Fibroblast of villous mesenchyme (primary cell): ENCODE measurements around the gene CENPH. TPM values are rescaled to one million over a fixed set of nuclear protein-coding genes. Genes with fewer than 3 reads are reported as not detected.
"Not testable (repeated sequence)": the region's sequence is repeated elsewhere in the genome, so short reads cannot be mapped to it uniquely, and the experiment has no call there.

Experiments used
- DNase-seq: peaks from one replicate; pipeline ENCODE4 v3.0.0-alpha.2; 2010; ENCODE audit warnings: low read depth
- H3K4me3 ChIP-seq: 2 replicates; pipeline ENCODE4 v1.5.1; 2011; ENCODE audit warnings: low read depth, mild to moderate bottlenecking, low read length
- CTCF ChIP-seq: IDR thresholded peaks from 2 replicates; pipeline ENCODE4 v1.5.1; 2012; ENCODE audit warnings: low read depth, mild to moderate bottlenecking, low read length; ENCODE audit not compliant: insufficient read depth
- small RNA-seq: library from RNA; depleted of rRNA; stranded (forward); fragments of <200 nt; gene quantifications from one replicate; pipeline ENCODE3, GENCODE V24; 2012
- total RNA-seq: library from RNA; depleted of rRNA; stranded (reverse); fragments of >200 nt; gene quantifications from 2 replicates; pipeline ENCODE4 v1.2.3, GENCODE V29; 2012

The CENPH gene
- total RNA-seq, 1 donor, result 12.1 TPM

- H3K4me3 ChIP-seq, result no peak overlapping the region
- no peak for TF ChIP-seq CTCF
- DNase-seq, result no peak
Measured at GRCh38 chr5:69250593-69250992, 61.2 kb downstream of the CENPH start.

DNA sequence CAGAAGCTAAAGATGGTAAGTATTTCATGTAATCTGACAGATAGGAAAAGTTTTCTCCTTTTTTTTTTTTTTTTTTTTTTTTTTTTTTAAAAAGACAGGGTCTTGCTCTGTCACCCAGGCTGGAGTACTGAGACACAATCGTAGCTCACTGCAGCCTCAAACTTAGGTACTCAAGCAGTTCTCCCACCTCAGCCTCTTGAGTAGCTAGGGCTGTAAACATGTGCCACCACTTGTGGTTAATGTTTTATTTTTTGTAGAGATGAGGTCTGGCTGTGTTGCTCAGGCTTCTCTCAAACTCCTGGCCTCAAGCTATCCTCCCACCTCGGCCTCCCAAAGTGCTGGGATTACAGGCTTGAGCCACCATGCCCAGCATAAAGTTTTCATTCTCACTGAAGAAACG, 63.1 kb downstream of the CENPH start:
- DNase-seq, result no peak
- no peak for TF ChIP-seq CTCF
- H3K4me3 ChIP-seq, result no peak overlapping the region

- DNase-seq, H3K4me3 ChIP-seq: not testable (repeated sequence)
Measured at GRCh38 chr5:69255940-69256339, 66.6 kb downstream of the CENPH start.

GRCh38 chr5:69257577-69257976, 68.2 kb downstream of the CENPH start:
- TF ChIP-seq CTCF, result no peak
- DNase-seq, result no peak
- H3K4me3 ChIP-seq, result no peak overlapping the region

Small RNA genes within 50 kb of the gene (small RNA-seq; reads per million reads assigned to genes)
- not detected for gene SNORA50D

Other genes with a start within 250 kb of the CENPH start
- gene SLC30A5, start 95.6 kb upstream of the CENPH start, total RNA-seq, result 55.1 and 85.9 TPM in 2 replicates
- gene CCNB1, start 22.4 kb upstream of the CENPH start, total RNA-seq, result 79.9 and 147 TPM in 2 replicates
- 42.5 and 91.1 TPM in 2 replicates for gene CDK7, start 45.3 kb downstream of the CENPH start, total RNA-seq
- gene CCDC125, start 143.2 kb downstream of the CENPH start, total RNA-seq, result 6.1 and 7.8 TPM in 2 replicates
- gene AK6, start 179.9 kb downstream of the CENPH start, total RNA-seq, result 23.8 and 32.8 TPM in 2 replicates
- 66.4 and 94.6 TPM in 2 replicates for gene TAF9, start 179.9 kb downstream of the CENPH start, total RNA-seq
- 21.3 and 27.2 TPM in 2 replicates for gene RAD17, start 180.2 kb downstream of the CENPH start, total RNA-seq
- 2.3 and 3.9 TPM in 2 replicates for gene MARVELD2, start 225.5 kb downstream of the CENPH start, total RNA-seq